ENCODE data around the gene ARHGAP11A. TPM values are rescaled to one million over a fixed set of nuclear protein-coding genes. Genes with fewer than 3 reads are reported as not detected.
"Not testable (repeated sequence)": the region's sequence is repeated elsewhere in the genome, so short reads cannot be mapped to it uniquely, and the experiment has no call there.

ARHGAP11A gene, protein sequence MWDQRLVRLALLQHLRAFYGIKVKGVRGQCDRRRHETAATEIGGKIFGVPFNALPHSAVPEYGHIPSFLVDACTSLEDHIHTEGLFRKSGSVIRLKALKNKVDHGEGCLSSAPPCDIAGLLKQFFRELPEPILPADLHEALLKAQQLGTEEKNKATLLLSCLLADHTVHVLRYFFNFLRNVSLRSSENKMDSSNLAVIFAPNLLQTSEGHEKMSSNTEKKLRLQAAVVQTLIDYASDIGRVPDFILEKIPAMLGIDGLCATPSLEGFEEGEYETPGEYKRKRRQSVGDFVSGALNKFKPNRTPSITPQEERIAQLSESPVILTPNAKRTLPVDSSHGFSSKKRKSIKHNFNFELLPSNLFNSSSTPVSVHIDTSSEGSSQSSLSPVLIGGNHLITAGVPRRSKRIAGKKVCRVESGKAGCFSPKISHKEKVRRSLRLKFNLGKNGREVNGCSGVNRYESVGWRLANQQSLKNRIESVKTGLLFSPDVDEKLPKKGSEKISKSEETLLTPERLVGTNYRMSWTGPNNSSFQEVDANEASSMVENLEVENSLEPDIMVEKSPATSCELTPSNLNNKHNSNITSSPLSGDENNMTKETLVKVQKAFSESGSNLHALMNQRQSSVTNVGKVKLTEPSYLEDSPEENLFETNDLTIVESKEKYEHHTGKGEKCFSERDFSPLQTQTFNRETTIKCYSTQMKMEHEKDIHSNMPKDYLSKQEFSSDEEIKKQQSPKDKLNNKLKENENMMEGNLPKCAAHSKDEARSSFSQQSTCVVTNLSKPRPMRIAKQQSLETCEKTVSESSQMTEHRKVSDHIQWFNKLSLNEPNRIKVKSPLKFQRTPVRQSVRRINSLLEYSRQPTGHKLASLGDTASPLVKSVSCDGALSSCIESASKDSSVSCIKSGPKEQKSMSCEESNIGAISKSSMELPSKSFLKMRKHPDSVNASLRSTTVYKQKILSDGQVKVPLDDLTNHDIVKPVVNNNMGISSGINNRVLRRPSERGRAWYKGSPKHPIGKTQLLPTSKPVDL
- 0.20 and 0.50 TPM in 2 replicates for polyA plus RNA-seq
- 1.6 and 2.7 TPM in 2 replicates for polyA minus RNA-seq

DNA sequence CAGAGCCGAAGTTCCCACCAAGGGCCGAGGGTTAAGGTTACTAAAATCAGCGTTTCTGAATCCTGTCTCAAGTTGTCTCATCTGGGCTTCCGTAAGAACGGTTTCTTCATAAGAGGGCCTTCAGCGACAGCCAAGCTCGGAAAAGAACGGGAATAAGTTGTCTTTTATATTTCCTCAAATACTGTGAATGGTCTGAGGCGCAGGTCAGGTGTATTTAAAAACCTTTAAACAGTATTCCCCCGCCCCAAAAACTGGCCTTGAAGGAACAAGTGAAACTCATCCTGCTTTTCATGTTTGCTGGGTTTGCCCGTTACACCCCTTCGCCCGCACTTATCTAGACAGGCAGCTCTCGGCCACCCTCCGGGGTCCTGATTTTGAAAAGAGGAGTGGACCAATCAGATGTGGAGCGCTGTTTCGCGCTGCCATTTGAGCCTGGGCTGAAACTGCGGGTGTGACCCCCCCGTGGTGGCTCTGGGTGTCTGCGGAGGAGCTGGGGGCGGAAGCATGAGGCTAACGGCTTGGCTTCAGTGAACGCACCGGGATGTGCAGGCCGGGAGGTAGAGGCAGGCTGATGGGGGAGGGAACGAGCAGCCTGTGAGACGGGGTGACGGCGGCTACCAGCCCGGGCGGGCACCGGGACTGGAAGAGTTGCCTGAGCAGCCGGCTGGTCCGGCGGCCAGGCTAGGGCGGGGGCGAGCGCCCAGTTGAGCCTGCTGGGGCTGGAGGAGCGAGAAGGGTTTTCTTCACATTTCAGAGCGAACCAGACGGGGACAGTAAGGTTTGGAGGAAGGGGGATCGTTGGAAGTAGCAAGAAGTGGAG, at the start of gene ARHGAP11A:
Gene ARHGAP11A, plus strand, starts transcription at position 454 of the 820 bp plus-strand sequence. CDS start 708 bp downstream, outside the sequence.
- H3K9me2 ChIP-seq (ENCODE audit: insufficient read depth, low read length); H3K27me3 ChIP-seq (ENCODE audit: insufficient read depth, low read depth, low read length); H4K20me1 ChIP-seq (ENCODE audit: insufficient read depth); H3F3A ChIP-seq (ENCODE audit: insufficient read depth, low read length, poor library complexity, severe bottlenecking); H3K9me3 ChIP-seq (ENCODE audit: low read length); H2AFZ ChIP-seq (ENCODE audit: low read depth, low read length); H3K79me2 ChIP-seq (replicated peaks; ENCODE audit: insufficient read depth, low read length); H3K36me3 ChIP-seq (ENCODE audit: insufficient read depth, low read length): not testable (repeated sequence)
- peak within 1 kb of the TSS; percentile 44 for H3K4me2 ChIP-seq (ENCODE audit: low read length)
- peak within 1 kb of the TSS; percentile 66 for H3K27ac ChIP-seq (ENCODE audit: low read length)
- TF ChIP-seq MXI1 (conservative IDR thresholded peaks at IDR 0.05; ENCODE audit: poor library complexity, severe bottlenecking) (peak; percentile 73), POLR2AphosphoS5 (IDR thresholded peaks at IDR 0.05) (peak; percentile 13)
- H3K4me3 ChIP-seq (ENCODE audit: low read length): peak within 1 kb of the TSS; percentile 64
- H3K9ac ChIP-seq (ENCODE audit: low read length): peak within 1 kb of the TSS; percentile 61

DNA sequence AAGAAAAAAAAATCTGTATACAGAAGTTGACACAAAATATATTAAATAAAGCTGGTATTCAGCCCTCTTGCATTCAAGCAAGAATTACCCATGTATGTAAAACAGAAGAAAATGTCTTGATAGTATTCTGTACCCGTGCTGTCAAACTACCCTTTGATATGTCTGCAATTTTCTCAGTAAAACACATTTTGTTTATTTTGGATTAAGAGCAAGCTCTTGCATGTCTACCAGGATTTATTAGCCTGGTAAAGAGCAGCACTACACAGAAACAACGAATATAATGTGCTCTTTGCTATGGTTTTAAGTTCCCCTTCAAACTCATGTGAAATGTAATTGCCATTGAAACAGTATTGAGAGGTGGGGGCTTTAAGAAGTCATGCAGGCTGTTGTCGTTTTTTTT, 46.3 kb upstream of the ARHGAP11A start:
- H3K4me2 ChIP-seq (ENCODE audit: low read length); H4K20me1 ChIP-seq (ENCODE audit: insufficient read depth); H3K27ac ChIP-seq (ENCODE audit: low read length); H3F3A ChIP-seq (ENCODE audit: insufficient read depth, low read length, poor library complexity, severe bottlenecking); H3K9me2 ChIP-seq (ENCODE audit: insufficient read depth, low read length); H3K79me2 ChIP-seq (replicated peaks; ENCODE audit: insufficient read depth, low read length); H3K9ac ChIP-seq (ENCODE audit: low read length); H3K4me3 ChIP-seq (ENCODE audit: low read length); H3K27me3 ChIP-seq (ENCODE audit: insufficient read depth, low read depth, low read length); H2AFZ ChIP-seq (ENCODE audit: low read depth, low read length); H3K9me3 ChIP-seq (ENCODE audit: low read length); H3K36me3 ChIP-seq (ENCODE audit: insufficient read depth, low read length): not testable (repeated sequence)

DNA sequence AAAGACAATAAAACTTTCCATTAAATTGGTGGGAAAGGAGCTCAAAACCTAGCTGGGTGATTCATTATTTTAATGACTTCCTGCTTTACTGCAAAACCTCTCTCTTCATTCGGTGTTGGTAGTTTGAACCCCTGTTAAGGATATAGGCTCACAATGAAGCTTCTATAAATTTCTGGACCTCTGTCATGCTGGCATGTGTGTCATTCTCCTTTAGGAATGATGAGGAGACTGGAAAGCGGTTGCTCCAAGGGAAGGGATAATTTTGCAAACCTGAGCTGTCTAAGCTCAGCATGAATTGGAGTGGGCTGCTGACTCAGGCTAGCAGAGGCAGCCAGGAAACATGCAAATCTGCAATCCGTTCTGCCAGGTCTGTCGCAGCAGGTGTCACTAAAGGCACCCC, 36.8 kb upstream of the ARHGAP11A start:
- not testable (repeated sequence) for H3K36me3 ChIP-seq (ENCODE audit: insufficient read depth, low read length); H2AFZ ChIP-seq (ENCODE audit: low read depth, low read length); H3K9ac ChIP-seq (ENCODE audit: low read length); H3K4me2 ChIP-seq (ENCODE audit: low read length); H4K20me1 ChIP-seq (ENCODE audit: insufficient read depth); H3K9me3 ChIP-seq (ENCODE audit: low read length); H3K4me3 ChIP-seq (ENCODE audit: low read length); H3K27ac ChIP-seq (ENCODE audit: low read length); H3F3A ChIP-seq (ENCODE audit: insufficient read depth, low read length, poor library complexity, severe bottlenecking); H3K9me2 ChIP-seq (ENCODE audit: insufficient read depth, low read length); H3K27me3 ChIP-seq (ENCODE audit: insufficient read depth, low read depth, low read length); H3K79me2 ChIP-seq (replicated peaks; ENCODE audit: insufficient read depth, low read length)
- peak; percentile 14 for TF ChIP-seq EP300 (conservative IDR thresholded peaks at IDR 0.05; ENCODE audit: poor library complexity, severe bottlenecking)

DNA sequence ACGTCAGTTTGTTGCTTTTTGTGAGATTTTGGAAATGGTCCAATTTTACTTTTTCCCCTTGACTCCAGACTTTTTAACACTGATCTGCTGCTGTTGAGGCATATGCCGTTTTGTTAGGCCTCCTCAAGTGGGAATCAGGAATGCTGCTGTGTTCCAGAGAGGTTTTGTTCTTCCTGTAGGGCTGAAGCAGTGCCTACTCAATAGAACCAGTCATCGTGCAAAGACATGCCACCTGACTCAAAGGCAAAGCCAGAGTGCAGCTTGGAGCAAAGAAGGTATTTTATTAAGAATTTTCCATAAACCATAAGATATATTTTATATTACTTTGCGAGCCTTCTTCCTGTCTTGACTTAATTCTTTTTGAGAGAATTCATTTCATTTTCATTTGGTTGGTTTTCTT, 29.5 kb upstream of the ARHGAP11A start:
- not testable (repeated sequence) for H3K4me2 ChIP-seq (ENCODE audit: low read length); H4K20me1 ChIP-seq (ENCODE audit: insufficient read depth); H3K27ac ChIP-seq (ENCODE audit: low read length); H3K27me3 ChIP-seq (ENCODE audit: insufficient read depth, low read depth, low read length); H3F3A ChIP-seq (ENCODE audit: insufficient read depth, low read length, poor library complexity, severe bottlenecking); H3K36me3 ChIP-seq (ENCODE audit: insufficient read depth, low read length); H3K9me3 ChIP-seq (ENCODE audit: low read length); H2AFZ ChIP-seq (ENCODE audit: low read depth, low read length); H3K79me2 ChIP-seq (replicated peaks; ENCODE audit: insufficient read depth, low read length); H3K9ac ChIP-seq (ENCODE audit: low read length); H3K4me3 ChIP-seq (ENCODE audit: low read length); H3K9me2 ChIP-seq (ENCODE audit: insufficient read depth, low read length)

DNA sequence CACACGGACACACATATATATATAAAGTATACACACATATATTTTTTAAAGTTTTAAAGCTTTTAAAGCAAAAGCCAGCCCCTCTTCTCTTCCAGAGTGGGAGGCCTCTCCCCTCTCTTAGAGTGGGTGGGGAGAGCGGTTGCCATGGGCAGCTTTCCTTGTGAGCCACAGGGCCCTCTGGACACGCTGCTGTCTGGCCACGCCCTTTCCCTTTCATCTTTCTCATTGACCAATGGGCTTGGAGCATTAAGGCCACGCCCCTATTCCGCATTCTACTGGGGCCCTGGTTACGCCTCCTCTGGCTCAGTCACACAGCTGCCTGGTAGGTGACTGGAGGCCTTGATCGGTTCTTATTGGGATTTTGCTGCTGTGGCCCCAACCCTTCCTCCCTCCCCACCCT, 22.2 kb upstream of the ARHGAP11A start, which contains the start of gene GOLGA8N:
Gene GOLGA8N, plus strand, starts transcription at position 306 of the 400 bp plus-strand sequence.
- not testable (repeated sequence) for H3F3A ChIP-seq (ENCODE audit: insufficient read depth, low read length, poor library complexity, severe bottlenecking)

DNA sequence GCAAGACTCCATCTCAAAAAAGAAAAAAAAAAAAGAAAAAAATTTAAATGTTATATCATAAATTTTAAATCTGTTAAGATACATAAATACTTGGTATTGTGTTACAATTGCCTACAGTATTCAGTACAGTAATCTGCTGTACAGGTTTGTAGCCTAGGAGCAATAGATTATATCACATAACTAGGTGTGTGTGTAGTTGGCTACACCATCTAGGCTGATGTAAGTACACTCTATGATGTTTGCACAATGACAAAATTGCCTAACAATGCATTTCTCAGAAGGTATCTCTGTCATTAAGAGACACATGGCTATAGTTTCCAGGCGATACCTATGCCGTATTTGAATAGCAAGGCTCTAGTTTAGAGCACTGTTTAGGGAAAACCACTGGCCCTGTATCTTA, 5.8 kb upstream of the ARHGAP11A start:
- H3K36me3 ChIP-seq (ENCODE audit: insufficient read depth, low read length): not testable (repeated sequence)

More for the DNA sequence above, 22.2 kb upstream of the ARHGAP11A start, which contains the start of gene GOLGA8N:
- not testable (repeated sequence) for H3K4me3 ChIP-seq (ENCODE audit: low read length); H3K36me3 ChIP-seq (ENCODE audit: insufficient read depth, low read length); H3K4me2 ChIP-seq (ENCODE audit: low read length); H3K27me3 ChIP-seq (ENCODE audit: insufficient read depth, low read depth, low read length); H2AFZ ChIP-seq (ENCODE audit: low read depth, low read length); H3K9me3 ChIP-seq (ENCODE audit: low read length); H4K20me1 ChIP-seq (ENCODE audit: insufficient read depth); H3K9me2 ChIP-seq (ENCODE audit: insufficient read depth, low read length); H3K27ac ChIP-seq (ENCODE audit: low read length); H3K9ac ChIP-seq (ENCODE audit: low read length); H3K79me2 ChIP-seq (replicated peaks; ENCODE audit: insufficient read depth, low read length)

More for the DNA sequence above, 5.8 kb upstream of the ARHGAP11A start:
- H2AFZ ChIP-seq (ENCODE audit: low read depth, low read length); H3K9me2 ChIP-seq (ENCODE audit: insufficient read depth, low read length); H3K27ac ChIP-seq (ENCODE audit: low read length); H3K9me3 ChIP-seq (ENCODE audit: low read length); H3F3A ChIP-seq (ENCODE audit: insufficient read depth, low read length, poor library complexity, severe bottlenecking); H3K9ac ChIP-seq (ENCODE audit: low read length); H3K79me2 ChIP-seq (replicated peaks; ENCODE audit: insufficient read depth, low read length); H3K27me3 ChIP-seq (ENCODE audit: insufficient read depth, low read depth, low read length); H4K20me1 ChIP-seq (ENCODE audit: insufficient read depth); H3K4me2 ChIP-seq (ENCODE audit: low read length); H3K4me3 ChIP-seq (ENCODE audit: low read length): not testable (repeated sequence)
